Parathyroid adenoma (tissue), 2 donors: ENCODE measurements around the gene VPS35.

Source experiments
- H2AFZ ChIP-seq: fragments of 300-600 bp; sonication (generic); one replicate; pipeline ENCODE4 v1.7.0; 2017; ENCODE audit warnings: antibody characterized with exemption, mild to moderate bottlenecking
- H3K27ac ChIP-seq: fragments of 300-600 bp; sonication (generic); one replicate; pipeline ENCODE4 v1.7.0; 2017
- H3K27me3 ChIP-seq: fragments of 300-600 bp; sonication (generic); one replicate; pipeline ENCODE4 v1.7.0; 2017; ENCODE audit warnings: low read length; ENCODE audit not compliant: control insufficient read depth, insufficient read depth
- H3K36me3 ChIP-seq: fragments of 300-600 bp; sonication (generic); one replicate; pipeline ENCODE4 v1.7.0; 2017; ENCODE audit warnings: low read length; ENCODE audit not compliant: control insufficient read depth, insufficient read depth
- H3K4me1 ChIP-seq: fragments of 300-600 bp; sonication (generic); one replicate; pipeline ENCODE4 v1.7.0; 2017; ENCODE audit warnings: control low read depth
- H3K4me2 ChIP-seq: fragments of 300-600 bp; sonication (generic); one replicate; pipeline ENCODE4 v1.7.0; 2017; ENCODE audit warnings: low read length
- H3K4me3 ChIP-seq: fragments of 300-600 bp; sonication (generic); one replicate; pipeline ENCODE4 v1.7.0; 2017; ENCODE audit warnings: low read depth, low read length
- H3K79me2 ChIP-seq: fragments of 300-600 bp; sonication (generic); one replicate; pipeline ENCODE4 v1.7.0; 2017; ENCODE audit warnings: control low read depth
- H3K9ac ChIP-seq: fragments of 300-600 bp; sonication (generic); one replicate; pipeline ENCODE4 v1.7.0; 2017; ENCODE audit warnings: mild to moderate bottlenecking
- H3K9me3 ChIP-seq: fragments of 300-600 bp; sonication (generic); one replicate; pipeline ENCODE4 v1.7.0; 2017; ENCODE audit warnings: low read length; ENCODE audit not compliant: control insufficient read depth
- CTCF ChIP-seq: fragments of 300-600 bp; sonication (generic); IDR thresholded peaks from one replicate; pipeline ENCODE4 v1.7.0; 2017; ENCODE audit warnings: antibody characterized with exemption, mild to moderate bottlenecking
- donor health status: primary hyperparathyroidism.

Gene VPS35

DNA sequence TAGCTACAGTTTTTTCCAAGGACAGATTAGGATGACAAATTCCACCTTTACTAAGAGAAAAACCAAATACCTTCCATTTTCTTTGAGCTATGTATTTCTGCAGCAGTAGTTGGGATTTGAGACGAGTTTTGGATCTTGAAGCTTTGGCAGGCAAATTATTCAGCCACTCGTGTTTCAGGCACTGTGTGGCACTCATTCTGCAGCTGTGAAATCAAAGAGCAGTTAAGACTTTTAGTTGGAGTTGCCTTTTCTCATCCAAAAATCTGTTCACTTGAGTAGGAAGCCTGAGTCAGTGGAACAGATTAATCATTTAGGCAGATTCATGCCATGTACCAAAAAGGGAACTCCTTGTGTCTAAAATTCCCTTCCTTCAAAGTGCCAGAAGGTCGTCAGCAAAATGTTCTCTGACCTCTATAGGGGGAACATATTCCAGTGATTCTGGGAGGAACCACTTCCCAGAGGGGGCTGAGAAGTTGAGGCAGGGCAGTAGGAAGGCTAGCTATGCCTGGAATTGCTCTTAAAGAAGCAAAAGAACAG lies 20.6 kb upstream of the VPS35 start:
- no peaks in the 10 kb centered on the region for H3K79me2 ChIP-seq
- no peaks in the 10 kb centered on the region for H3K9me3 ChIP-seq
- no peak overlapping the region for H3K4me2 ChIP-seq
- no peaks in the 10 kb centered on the region for H3K4me1 ChIP-seq
- H3K4me3 ChIP-seq, result no peak overlapping the region
- no peak for TF ChIP-seq CTCF
- no peak overlapping the region for H2AFZ ChIP-seq
- no peak overlapping the region for H3K27ac ChIP-seq
- H3K9ac ChIP-seq, result no peak overlapping the region
- no peaks in the 10 kb centered on the region for H3K36me3 ChIP-seq
- no peaks in the 10 kb centered on the region for H3K27me3 ChIP-seq

GRCh38 chr16:46706642-46707041 lies 17.7 kb upstream of the VPS35 start:
- H3K27me3 ChIP-seq, result no peaks in the 10 kb centered on the region
- no peak overlapping the region for H3K4me2 ChIP-seq
- no peaks in the 10 kb centered on the region for H3K36me3 ChIP-seq
- H3K4me3 ChIP-seq, result no peak overlapping the region
- H3K79me2 ChIP-seq, result no peaks in the 10 kb centered on the region
- H2AFZ ChIP-seq, result no peak overlapping the region
- H3K9me3 ChIP-seq, result no peaks in the 10 kb centered on the region
- no peaks in the 10 kb centered on the region for H3K4me1 ChIP-seq
- H3K9ac ChIP-seq, result no peak overlapping the region
- TF ChIP-seq CTCF, result no peak
- no peak overlapping the region for H3K27ac ChIP-seq

DNA sequence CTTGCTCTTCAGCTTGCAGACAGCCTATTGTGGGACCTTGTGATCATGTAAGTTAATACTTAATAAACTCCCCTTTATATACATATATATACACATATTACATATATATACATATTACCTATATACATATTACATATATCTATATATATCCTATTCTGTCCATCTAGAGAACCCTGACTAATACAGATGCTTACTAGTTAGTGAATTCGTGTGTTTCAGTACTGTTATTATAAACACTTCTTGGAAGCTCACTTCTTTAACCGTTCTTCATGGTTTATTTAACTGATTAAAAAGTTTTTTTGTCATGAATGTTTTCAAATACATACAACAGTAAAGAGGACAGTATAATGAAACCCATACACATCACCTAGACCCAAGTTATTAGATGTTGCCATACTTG lies 13.1 kb upstream of the VPS35 start:
- no peak overlapping the region for H3K4me2 ChIP-seq
- no peaks in the 10 kb centered on the region for H3K27me3 ChIP-seq
- H2AFZ ChIP-seq, result no peak overlapping the region
- H3K36me3 ChIP-seq, result no peaks in the 10 kb centered on the region
- TF ChIP-seq CTCF, result no peak
- no peaks in the 10 kb centered on the region for H3K4me1 ChIP-seq
- no peaks in the 10 kb centered on the region for H3K79me2 ChIP-seq
- no peak overlapping the region for H3K9ac ChIP-seq
- H3K9me3 ChIP-seq, result no peaks in the 10 kb centered on the region
- H3K4me3 ChIP-seq, result no peak overlapping the region
- no peak overlapping the region for H3K27ac ChIP-seq

- Histone ChIP-seq H3K36me3 (no peaks in the 10 kb centered on the region), H3K79me2 (no peaks in the 10 kb centered on the region), H3K9me3 (no peaks in the 10 kb centered on the region), H3K9ac (no peak overlapping the region), H3K27ac (no peak overlapping the region), H3K4me3 (no peak overlapping the region), H3K4me2 (no peak overlapping the region), H3K4me1 (no peaks in the 10 kb centered on the region), H2AFZ (no peak overlapping the region), H3K27me3 (no peaks in the 10 kb centered on the region)
- TF ChIP-seq CTCF, result no peak
Observed at GRCh38 chr16:46701615-46702014, 12.6 kb upstream of the VPS35 start.

GRCh38 chr16:46700048-46700447 lies 11.1 kb upstream of the VPS35 start:
- Histone ChIP-seq H3K9ac (no peak overlapping the region), H3K4me2 (no peak overlapping the region), H3K27ac (no peak overlapping the region), H3K4me3 (no peak overlapping the region), H3K9me3 (no peaks in the 10 kb centered on the region), H3K27me3 (no peaks in the 10 kb centered on the region), H3K36me3 (no peaks in the 10 kb centered on the region), H3K4me1 (no peaks in the 10 kb centered on the region), H2AFZ (no peak overlapping the region), H3K79me2 (no peaks in the 10 kb centered on the region)
- no peak for TF ChIP-seq CTCF
